ENCODE measurements around the gene CCDC93. TPM values are rescaled to one million over a fixed set of nuclear protein-coding genes. Genes with fewer than 3 reads are reported as not detected.

Gene CCDC93
- total RNA-seq, 1 experiment from 2014 or later, result 18.7 TPM

GRCh38 chr2:117996525-117996924, 17.3 kb downstream of the CCDC93 start:
- Histone ChIP-seq H3K36me3 (ENCODE audit: control insufficient read depth in 1 of 2, insufficient read depth in 2 of 2, low read length in 2 of 2) (peaks cover 36 to 38% of the 10 kb centered on the region in 2 experiments; a peak in 3 of 4 replicates), H3K9me3 (ENCODE audit: control insufficient read depth in 1 of 2, insufficient read depth in 1 of 2, low read depth in 1 of 2, low read length in 2 of 2) (no peaks in the 10 kb centered on the region), H4K20me1 (ENCODE audit: insufficient read depth) (no peaks in the 10 kb centered on the region), H3K9me2 (ENCODE audit: insufficient read depth) (no peaks in the 10 kb centered on the region), H3K27me3 (ENCODE audit: insufficient read depth, low read length) (no peaks in the 10 kb centered on the region), H3K9ac (ENCODE audit: low read length) (no peak overlapping the region), H3K27ac (ENCODE audit: low read depth, low read length) (no peak overlapping the region), H3K4me2 (ENCODE audit: low read length) (no peak overlapping the region), H3K4me1 (ENCODE audit: control insufficient read depth in 1 of 2, insufficient read depth in 2 of 2, low read length in 2 of 2) (no peaks in the 10 kb centered on the region), H3K79me2 (ENCODE audit: insufficient read depth, low read length) (no peaks in the 10 kb centered on the region; the same call in 1 of the 2 replicates), H3K4me3 (replicated peaks in 1 of 2; ENCODE audit: low read depth in 1 of 2, low read length in 2 of 2) (no peak overlapping the region), H2AFZ (ENCODE audit: low read depth, low read length, poor library complexity, severe bottlenecking) (no peak overlapping the region)
- no TSS peak for BruUV-seq (replicated peaks)
- ChIA-PET RAD21 (ENCODE audit: low non-redundant PET in 1 of 2, low total read pairs in 2 of 2, uncharacterized antibody in 2 of 2, unreplicated experiment in 2 of 2) (no interaction called here), POLR2A (no interaction called here), CTCF (no interaction called here)
- intact Hi-C loops (cut with micrococcal nuclease), result no loop called here
- DNase-seq (ENCODE audit: low read depth, low spot score) (no peak), ATAC-seq (no peak)
- TF ChIP-seq EZH2phosphoT487 (IDR thresholded peaks at IDR 0.05; ENCODE audit: borderline replicate concordance) (no peak), TCF7L2 (IDR thresholded peaks at IDR 0.05; ENCODE audit: borderline replicate concordance, extremely low read depth, insufficient read depth, insufficient read length) (no peak), YY1 (IDR thresholded peaks at IDR 0.05; ENCODE audit: extremely low read depth, insufficient replicate concordance, low read depth, low read length) (no peak), SIN3A (IDR thresholded peaks at IDR 0.05; ENCODE audit: low read depth) (no peak), ZFX (IDR thresholded peaks at IDR 0.05) (no peak), POLR2AphosphoS5 (IDR thresholded peaks at IDR 0.05; ENCODE audit: low read depth, low read length) (no peak)

GRCh38 chr2:117994729-117995128, 19.1 kb downstream of the CCDC93 start:
- no peak overlapping the region for H3K4me3 ChIP-seq (replicated peaks in 1 of 2; ENCODE audit: low read depth in 1 of 2, low read length in 2 of 2)
- H3K9me2 ChIP-seq (ENCODE audit: insufficient read depth), result no peaks in the 10 kb centered on the region
- H4K20me1 ChIP-seq (ENCODE audit: insufficient read depth), result no peaks in the 10 kb centered on the region
- ATAC-seq, result no peak
- no peaks in the 10 kb centered on the region for H3K4me1 ChIP-seq (ENCODE audit: control insufficient read depth in 1 of 2, insufficient read depth in 2 of 2, low read length in 2 of 2)
- ChIA-PET POLR2A (no interaction called here), CTCF (interaction anchor here (1.0 kb wide), 1 partner anchor 9 kb away, joined by 4 read pairs; no protein-coding TSS in a partner anchor), RAD21 (ENCODE audit: low non-redundant PET in 1 of 2, low total read pairs in 2 of 2, uncharacterized antibody in 2 of 2, unreplicated experiment in 2 of 2) (no interaction called here)
- no peak for TF ChIP-seq ZBTB33 (IDR thresholded peaks at IDR 0.05; ENCODE audit: extremely low read depth, insufficient replicate concordance, low read length)
- TF ChIP-seq ZNF274 (IDR thresholded peaks at IDR 0.05; ENCODE audit: low read depth, low read length), result no peak
- no peak for TF ChIP-seq REST (IDR thresholded peaks at IDR 0.05; ENCODE audit: low read depth)
- TF ChIP-seq CTCF (IDR thresholded peaks at IDR 0.05 in 2 of 3, conservative IDR thresholded peaks at IDR 0.05 in 1 of 3; ENCODE audit: borderline replicate concordance in 1 of 3, insufficient read depth in 1 of 3, low read depth in 2 of 3, low read length in 2 of 3), result no peak
- H2AFZ ChIP-seq (ENCODE audit: low read depth, low read length, poor library complexity, severe bottlenecking), result no peak overlapping the region
- no peak overlapping the region for H3K9ac ChIP-seq (ENCODE audit: low read length)
- H3K79me2 ChIP-seq (ENCODE audit: insufficient read depth, low read length), result no peaks in the 10 kb centered on the region; the same call in 1 of the 2 replicates
- intact Hi-C loops (cut with micrococcal nuclease), result no loop called here
- no peak overlapping the region for H3K27ac ChIP-seq (ENCODE audit: low read depth, low read length)
- H3K36me3 ChIP-seq (ENCODE audit: control insufficient read depth in 1 of 2, insufficient read depth in 2 of 2, low read length in 2 of 2), result peaks cover 26 to 34% of the 10 kb centered on the region in 2 experiments; a peak in 3 of 4 replicates
- no TSS peak for BruUV-seq (replicated peaks)
- no peak for DNase-seq (ENCODE audit: low read depth, low spot score)
- no peaks in the 10 kb centered on the region for H3K9me3 ChIP-seq (ENCODE audit: control insufficient read depth in 1 of 2, insufficient read depth in 1 of 2, low read depth in 1 of 2, low read length in 2 of 2)
- no peak overlapping the region for H3K4me2 ChIP-seq (ENCODE audit: low read length)
- no peaks in the 10 kb centered on the region for H3K27me3 ChIP-seq (ENCODE audit: insufficient read depth, low read length)
